ENCODE data around the gene ERCC1. TPM values are rescaled to one million over a fixed set of nuclear protein-coding genes. Genes with fewer than 3 reads are reported as not detected.

The ERCC1 gene
- polyA plus RNA-seq: 69.2 and 80.8 TPM in 2 replicates
- polyA minus RNA-seq: 32.4 and 36.9 TPM in 2 replicates

DNA sequence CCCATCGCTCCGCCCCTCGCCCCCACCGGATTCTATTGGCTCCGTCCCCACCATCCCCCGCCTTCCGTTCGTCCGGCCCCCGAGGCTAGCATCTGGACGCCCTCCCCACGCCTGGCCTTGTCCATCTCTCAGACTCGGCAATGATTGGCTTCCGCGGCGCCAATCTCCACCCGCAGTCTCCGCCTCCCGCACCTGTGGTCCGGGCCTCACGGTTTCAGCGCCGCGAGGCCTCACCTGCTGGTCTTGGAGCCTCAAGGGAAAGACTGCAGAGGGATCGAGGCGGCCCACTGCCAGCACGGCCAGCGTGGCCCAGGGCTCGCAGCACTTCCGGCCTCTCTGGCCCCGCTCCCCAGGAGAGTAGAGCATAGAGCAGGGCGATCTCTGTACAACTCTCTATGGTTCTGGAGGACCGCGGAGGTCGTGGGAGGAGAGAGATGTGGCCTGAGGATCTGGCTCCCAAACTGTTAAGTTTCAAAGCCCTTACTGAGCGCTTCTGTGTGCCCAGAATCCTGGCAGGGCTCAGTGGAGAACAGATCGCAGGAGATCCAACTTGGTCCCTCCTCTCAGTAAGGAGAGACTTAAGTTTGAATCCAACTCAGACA, at the start of gene ERCC1:
Gene ERCC1 (minus strand): TSS at position 329 of the 602 bp plus-strand sequence. CDS start 543 bp downstream, outside the sequence.
- peak within 1 kb of the TSS; percentile 52 for H3K4me2 ChIP-seq (ENCODE audit: low read length)
- H3K36me3 ChIP-seq (ENCODE audit: insufficient read depth, low read length): no peaks in the 10 kb centered on the region
- no peaks in the 10 kb centered on the region for H3K9me2 ChIP-seq (ENCODE audit: insufficient read depth, low read length)
- H3K27ac ChIP-seq (ENCODE audit: low read length): peak within 1 kb of the TSS; percentile 66
- H3F3A ChIP-seq (ENCODE audit: insufficient read depth, low read length, poor library complexity, severe bottlenecking): no peaks in the 10 kb centered on the region
- H3K9ac ChIP-seq (ENCODE audit: low read length): peak within 1 kb of the TSS; percentile 73
- H3K4me3 ChIP-seq (ENCODE audit: low read length): peak within 1 kb of the TSS; percentile 84
- no peaks in the 10 kb centered on the region for H4K20me1 ChIP-seq (ENCODE audit: insufficient read depth)
- H2AFZ ChIP-seq (ENCODE audit: low read depth, low read length): peak within 1 kb of the TSS; percentile 66
- TF ChIP-seq, protein P1, sequence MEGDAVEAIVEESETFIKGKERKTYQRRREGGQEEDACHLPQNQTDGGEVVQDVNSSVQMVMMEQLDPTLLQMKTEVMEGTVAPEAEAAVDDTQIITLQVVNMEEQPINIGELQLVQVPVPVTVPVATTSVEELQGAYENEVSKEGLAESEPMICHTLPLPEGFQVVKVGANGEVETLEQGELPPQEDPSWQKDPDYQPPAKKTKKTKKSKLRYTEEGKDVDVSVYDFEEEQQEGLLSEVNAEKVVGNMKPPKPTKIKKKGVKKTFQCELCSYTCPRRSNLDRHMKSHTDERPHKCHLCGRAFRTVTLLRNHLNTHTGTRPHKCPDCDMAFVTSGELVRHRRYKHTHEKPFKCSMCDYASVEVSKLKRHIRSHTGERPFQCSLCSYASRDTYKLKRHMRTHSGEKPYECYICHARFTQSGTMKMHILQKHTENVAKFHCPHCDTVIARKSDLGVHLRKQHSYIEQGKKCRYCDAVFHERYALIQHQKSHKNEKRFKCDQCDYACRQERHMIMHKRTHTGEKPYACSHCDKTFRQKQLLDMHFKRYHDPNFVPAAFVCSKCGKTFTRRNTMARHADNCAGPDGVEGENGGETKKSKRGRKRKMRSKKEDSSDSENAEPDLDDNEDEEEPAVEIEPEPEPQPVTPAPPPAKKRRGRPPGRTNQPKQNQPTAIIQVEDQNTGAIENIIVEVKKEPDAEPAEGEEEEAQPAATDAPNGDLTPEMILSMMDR (IDR thresholded peaks at IDR 0.05; ENCODE audit: poor library complexity, severe bottlenecking): no peak
- TF ChIP-seq EP300 (conservative IDR thresholded peaks at IDR 0.05; ENCODE audit: poor library complexity, severe bottlenecking) (no peak), REST (IDR thresholded peaks at IDR 0.05; ENCODE audit: borderline replicate concordance) (peak; percentile 62), EZH2 (IDR thresholded peaks at IDR 0.05; ENCODE audit: borderline replicate concordance, insufficient read depth, low read length, poor library complexity, severe bottlenecking) (no peak), RAD21 (conservative IDR thresholded peaks at IDR 0.05) (peak; percentile 10), SMC3 (conservative IDR thresholded peaks at IDR 0.05; ENCODE audit: poor library complexity) (peak; percentile 24), MXI1 (conservative IDR thresholded peaks at IDR 0.05; ENCODE audit: poor library complexity, severe bottlenecking) (peak; percentile 88), POLR2AphosphoS5 (IDR thresholded peaks at IDR 0.05) (peak; percentile 74), TAF1 (IDR thresholded peaks at IDR 0.05; ENCODE audit: low read depth) (no peak)
- peaks cover 10% of the 10 kb centered on the region for H3K27me3 ChIP-seq (ENCODE audit: insufficient read depth, low read depth, low read length)
- H3K79me2 ChIP-seq (replicated peaks; ENCODE audit: insufficient read depth, low read length): peaks cover 4% of the 10 kb centered on the region
- no peaks in the 10 kb centered on the region for H3K9me3 ChIP-seq (ENCODE audit: low read length)

DNA sequence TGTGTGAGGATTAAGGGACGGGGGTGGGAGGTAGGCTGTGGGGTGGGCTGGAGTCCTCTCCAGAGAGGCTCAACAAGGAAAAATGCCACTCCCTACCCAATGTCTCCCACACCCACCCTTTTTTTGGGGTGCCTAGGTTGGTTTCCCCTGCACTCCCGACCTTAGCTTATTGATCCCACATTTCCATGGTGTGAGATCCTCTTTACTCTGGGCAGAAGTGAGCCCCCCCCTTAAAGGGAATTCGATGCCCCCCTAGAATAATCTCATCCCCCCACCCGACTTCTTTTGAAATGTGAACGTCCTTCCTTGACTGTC, 49.6 kb upstream of the ERCC1 start:
- Histone ChIP-seq H3K4me3 (ENCODE audit: low read length) (no peak overlapping the region), H3F3A (ENCODE audit: insufficient read depth, low read length, poor library complexity, severe bottlenecking) (no peaks in the 10 kb centered on the region), H3K79me2 (replicated peaks; ENCODE audit: insufficient read depth, low read length) (no peaks in the 10 kb centered on the region), H3K4me2 (ENCODE audit: low read length) (no peak overlapping the region), H3K36me3 (ENCODE audit: insufficient read depth, low read length) (no peaks in the 10 kb centered on the region), H4K20me1 (ENCODE audit: insufficient read depth) (no peaks in the 10 kb centered on the region), H3K27ac (ENCODE audit: low read length) (no peak overlapping the region), H2AFZ (ENCODE audit: low read depth, low read length) (no peak overlapping the region), H3K9me2 (ENCODE audit: insufficient read depth, low read length) (no peaks in the 10 kb centered on the region), H3K27me3 (ENCODE audit: insufficient read depth, low read depth, low read length) (peaks cover 20% of the 10 kb centered on the region), H3K9me3 (ENCODE audit: low read length) (no peaks in the 10 kb centered on the region), H3K9ac (ENCODE audit: low read length) (no peak overlapping the region)
- no peak for TF ChIP-seq TAF1 (IDR thresholded peaks at IDR 0.05; ENCODE audit: low read depth)
- TF ChIP-seq REST (IDR thresholded peaks at IDR 0.05; ENCODE audit: borderline replicate concordance): no peak
- TF ChIP-seq MXI1 (conservative IDR thresholded peaks at IDR 0.05; ENCODE audit: poor library complexity, severe bottlenecking): no peak

Measured in neural cell (in vitro differentiated cells).